Spleen (tissue), 11 donors: ENCODE results near the gene NCR3LG1. TPM values are rescaled to one million over a fixed set of nuclear protein-coding genes. Genes with fewer than 3 reads are reported as not detected.

Experiments
- DNase-seq: peaks from one replicate; pipeline ENCODE4 v3.0.0-alpha.2; 2020
- H3K27ac ChIP-seq, 8 donors: fragments of 200-600 bp; sonication (generic) in 7 of 8; 1 replicate in 4 of 8; 2 replicates in 4 of 8; pipeline versions ENCODE4 v1.5.0 to v1.8.0; 2016 to 2021; ENCODE audit warnings: inconsistent platforms in 4 of 8, mild to moderate bottlenecking in 4 of 8, moderate library complexity in 1 of 8
- H3K27me3 ChIP-seq, 7 donors: fragments of 200-600 bp; sonication (generic) in 6 of 7; replicated peaks in 1 of 7; 1 replicate in 4 of 7; 2 replicates in 3 of 7; pipeline versions ENCODE4 v1.5.0 to v1.8.0; 2016 to 2021; ENCODE audit warnings: inconsistent platforms in 3 of 7, mild to moderate bottlenecking in 1 of 7
- H3K36me3 ChIP-seq, 6 donors: fragments of 200-600 bp; sonication (generic) in 5 of 6; 1 replicate in 4 of 6; 2 replicates in 2 of 6; pipeline versions ENCODE4 v1.5.0 to v1.8.0; 2016 to 2021; ENCODE audit warnings: inconsistent platforms in 2 of 6
- H3K4me1 ChIP-seq, 6 donors: fragments of 200-600 bp; sonication (generic) in 5 of 6; 1 replicate in 3 of 6; 2 replicates in 3 of 6; pipeline versions ENCODE4 v1.5.0 to v1.8.0; 2016 to 2021; ENCODE audit warnings: inconsistent platforms in 3 of 6
- H3K4me3 ChIP-seq, 8 donors: fragments of 200-600 bp; sonication (generic) in 7 of 8; 1 replicate in 4 of 8; 2 replicates in 4 of 8; pipeline versions ENCODE4 v1.5.0 to v1.8.0; 2016 to 2021; ENCODE audit warnings: inconsistent platforms in 4 of 8, mild to moderate bottlenecking in 4 of 8, moderate library complexity in 2 of 8
- H3K9me3 ChIP-seq, 8 donors: fragments of 200-600 bp; sonication (generic) in 7 of 8; 1 replicate in 4 of 8; 2 replicates in 4 of 8; pipeline versions ENCODE4 v1.5.0 to v1.8.0; 2016 to 2021; ENCODE audit warnings: inconsistent platforms in 4 of 8
- POLR2A ChIP-seq, 3 donors: fragments of 450-650 bp; IDR thresholded peaks; one replicate each; pipeline ENCODE4 v1.5.1; 2017; ENCODE audit warnings: antibody characterized with exemption in 3 of 3, mild to moderate bottlenecking in 1 of 3
- POLR2AphosphoS5 ChIP-seq, 3 donors: sonication (generic); formaldehyde crosslinking; IDR thresholded peaks; one replicate each; pipeline ENCODE4 v1.5.1; 2017; ENCODE audit warnings: antibody characterized with exemption in 3 of 3
- WGBS, 5 donors: extraction: QIAGEN DNeasy Blood & Tissue Kit in 3 of 5; methylation state at CpG; one replicate each; pipeline versions ENCODE4 v1.1.5 to v1.1.7; 2013 to 2018; 5-methylcytosine and 5-hydroxymethylcytosine counted together
- intact Hi-C: fragments of 100-400 bp; cut with DNase I; formaldehyde crosslinking; loops from one replicate; pipeline ENCODE4 v1.15.0; 2023; ENCODE audit warnings: low total_unique reads
- polyA plus RNA-seq, 3 donors: library from polyadenylated mRNA; stranded (reverse); fragments of 200-250 nt; gene quantifications; one replicate each; pipeline ENCODE4 v1.2.1, GENCODE V29; 2013
- total RNA-seq, 7 donors: library from RNA; depleted of rRNA in 3 of 7; stranded (reverse); fragments of >200 nt in 3 of 7; fragmentation: NEBNext Ultra II Directional in 4 of 7; extraction: Animal tissue kit (Norgen Biotek cat#: 25700) in 4 of 7; gene quantifications; one replicate each; pipeline versions ENCODE4 v1.1.0 to v1.2.1, GENCODE V29; 2016 to 2021
- TF ChIP-seq, protein P1 (sequence below), 11 experiments: fragments of 200-600 bp in 7 of 11; fragments of 450-650 bp in 4 of 11; sonication (generic) in 4 of 11; IDR thresholded peaks in 8 of 11; conservative IDR thresholded peaks in 3 of 11; 1 replicate in 7 of 11; 2 replicates in 4 of 11; pipeline versions ENCODE4 v1.4.0 to v1.8.0; 2016 to 2021; ENCODE audit warnings: antibody characterized with exemption in 11 of 11, inconsistent platforms in 4 of 11, mild to moderate bottlenecking in 1 of 11
- donor health status: healthy with polysubstance abuse.
- donor health status: DM: no; HTN: no; CAD: no; lungs with moderate emphysema.
- donor health status: DM: no; HTN: no; CAD: no.
- donor health status: Bipolar disorder and iron deficiency.
- donor health status: healthy.
- donor health status: DM: no; HTN: no; CAD: no.
- donor health status: DM: yes; HTN: yes; CAD: no.

The NCR3LG1 gene
- total and polyA plus RNA-seq, 10 donors: 0.04 to 5.4 (median 1.8) TPM

DNA sequence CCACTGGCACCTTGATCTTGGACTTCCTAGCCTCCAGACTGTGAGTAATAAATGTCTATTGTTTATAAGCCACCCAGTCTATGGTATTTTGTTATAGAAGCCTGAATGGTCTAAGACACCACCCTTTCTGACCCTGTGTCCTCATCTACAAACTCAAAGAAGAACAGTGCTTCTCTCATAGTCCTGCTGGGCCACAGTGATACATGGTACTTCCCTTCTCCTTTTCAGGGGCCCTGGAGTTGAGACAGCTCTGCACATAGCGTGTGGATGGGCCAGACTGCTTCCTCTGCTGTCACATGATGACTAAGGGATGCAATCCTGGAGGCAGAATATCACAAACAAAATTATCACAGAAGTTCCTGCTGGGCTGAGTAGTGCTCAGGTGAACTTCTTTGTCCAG, 31.9 kb downstream of the NCR3LG1 start:
- no peak overlapping the region for H3K4me3 ChIP-seq
- H3K9me3 ChIP-seq: peaks cover 0 to 7% (median 6%) of the 10 kb centered on the region in 8 donors
- no peak for TF ChIP-seq POLR2A (IDR thresholded peaks at IDR 0.05)
- TF ChIP-seq POLR2AphosphoS5 (IDR thresholded peaks at IDR 0.05): no peak
- TF ChIP-seq, protein P1, sequence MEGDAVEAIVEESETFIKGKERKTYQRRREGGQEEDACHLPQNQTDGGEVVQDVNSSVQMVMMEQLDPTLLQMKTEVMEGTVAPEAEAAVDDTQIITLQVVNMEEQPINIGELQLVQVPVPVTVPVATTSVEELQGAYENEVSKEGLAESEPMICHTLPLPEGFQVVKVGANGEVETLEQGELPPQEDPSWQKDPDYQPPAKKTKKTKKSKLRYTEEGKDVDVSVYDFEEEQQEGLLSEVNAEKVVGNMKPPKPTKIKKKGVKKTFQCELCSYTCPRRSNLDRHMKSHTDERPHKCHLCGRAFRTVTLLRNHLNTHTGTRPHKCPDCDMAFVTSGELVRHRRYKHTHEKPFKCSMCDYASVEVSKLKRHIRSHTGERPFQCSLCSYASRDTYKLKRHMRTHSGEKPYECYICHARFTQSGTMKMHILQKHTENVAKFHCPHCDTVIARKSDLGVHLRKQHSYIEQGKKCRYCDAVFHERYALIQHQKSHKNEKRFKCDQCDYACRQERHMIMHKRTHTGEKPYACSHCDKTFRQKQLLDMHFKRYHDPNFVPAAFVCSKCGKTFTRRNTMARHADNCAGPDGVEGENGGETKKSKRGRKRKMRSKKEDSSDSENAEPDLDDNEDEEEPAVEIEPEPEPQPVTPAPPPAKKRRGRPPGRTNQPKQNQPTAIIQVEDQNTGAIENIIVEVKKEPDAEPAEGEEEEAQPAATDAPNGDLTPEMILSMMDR (IDR thresholded peaks at IDR 0.05 in 8 of 11, conservative IDR thresholded peaks at IDR 0.05 in 3 of 11): no peak
- intact Hi-C loops: no loop called here
- no peak overlapping the region for H3K27ac ChIP-seq
- H3K27me3 ChIP-seq: peaks cover 0 to 31% (median 0%) of the 10 kb centered on the region in 7 donors
- DNase-seq: no peak
- peaks cover 0 to 12% (median 0%) of the 10 kb centered on the region in 6 donors for H3K36me3 ChIP-seq
- 48 to 93% (median 70%) methylated on average over 1 of the region's 1 CpG for whole genome bisulfite sequencing, 5 donors
- peaks cover 0 to 20% (median 2%) of the 10 kb centered on the region in 6 donors for H3K4me1 ChIP-seq

DNA sequence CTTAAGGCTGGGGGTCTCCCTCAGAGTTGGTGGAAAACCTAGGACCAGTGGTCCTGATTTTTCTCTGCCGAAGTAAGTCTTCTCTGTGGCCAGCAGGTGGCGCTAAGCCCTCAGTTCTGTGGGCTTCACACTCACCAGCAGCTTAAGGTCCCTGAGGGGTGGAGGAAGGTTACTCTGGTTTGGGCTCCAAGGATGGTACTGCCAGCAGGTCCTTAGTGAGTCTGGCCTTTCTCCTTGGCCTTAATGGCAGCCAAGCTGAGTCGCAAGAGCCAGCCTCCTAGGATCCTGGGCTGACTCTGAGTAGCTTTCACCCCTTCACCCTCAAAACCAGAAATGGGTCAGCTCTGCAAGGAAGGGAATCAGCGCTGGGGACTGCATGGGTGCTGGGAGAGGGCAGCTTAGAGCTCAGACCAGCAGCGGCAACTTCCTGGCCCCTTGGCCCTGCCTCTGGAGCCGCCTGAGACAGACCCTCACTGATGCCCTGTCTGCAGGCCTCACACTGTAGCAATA, 32.5 kb downstream of the NCR3LG1 start:
- TF ChIP-seq, protein P1 (IDR thresholded peaks at IDR 0.05 in 8 of 11, conservative IDR thresholded peaks at IDR 0.05 in 3 of 11): peak; percentile 64 to 92 (median 85)
- TF ChIP-seq POLR2A (IDR thresholded peaks at IDR 0.05): no peak
- H3K9me3 ChIP-seq: peaks cover 0 to 2% (median under 1%) of the 10 kb centered on the region in 8 donors
- H3K36me3 ChIP-seq: peaks cover 0 to 6% (median 0%) of the 10 kb centered on the region in 6 donors
- peak; percentile 93 for DNase-seq
- 44 to 50% (median 48%) methylated on average over 6 of the region's 6 CpGs for WGBS, 5 donors
- H3K4me1 ChIP-seq: peaks cover 0 to 24% (median 6%) of the 10 kb centered on the region in 6 donors
- peaks cover 0 to 35% (median 0%) of the 10 kb centered on the region in 7 donors for H3K27me3 ChIP-seq
- intact Hi-C loops: loop anchor here (2.0 kb wide), 1 partner anchor 119 kb away; no protein-coding TSS in a partner anchor
- H3K4me3 ChIP-seq: no peak overlapping the region
- H3K27ac ChIP-seq: no peak overlapping the region

DNA sequence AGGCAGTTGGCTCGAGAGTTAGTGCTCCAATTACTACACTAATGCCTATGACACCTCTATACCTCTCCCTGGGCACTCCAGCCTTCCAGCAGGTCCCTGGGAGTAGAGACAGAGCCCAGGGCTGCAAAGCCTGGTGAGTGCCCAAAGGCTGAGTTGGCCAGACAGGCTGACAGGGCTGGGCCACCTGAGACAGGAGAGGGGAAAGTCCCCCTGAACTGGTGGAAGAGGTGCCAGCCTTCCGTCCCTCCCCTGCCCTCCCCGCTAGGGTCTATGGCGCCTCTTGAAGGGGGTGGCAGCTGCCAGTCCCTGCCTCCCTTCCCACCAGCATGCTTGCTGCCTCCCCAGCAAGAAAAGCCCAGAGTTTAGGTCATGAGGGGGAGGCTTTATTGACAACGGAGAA, 33.9 kb downstream of the NCR3LG1 start:
- Histone ChIP-seq H3K27ac (no peak overlapping the region), H3K27me3 (peaks cover 0 to 40% (median 0%) of the 10 kb centered on the region in 7 donors), H3K4me3 (no peak overlapping the region), H3K9me3 (no peaks in the 10 kb centered on the region), H3K4me1 (peaks cover 0 to 34% (median 12%) of the 10 kb centered on the region in 6 donors), H3K36me3 (no peaks in the 10 kb centered on the region)
- no peak for TF ChIP-seq POLR2AphosphoS5 (IDR thresholded peaks at IDR 0.05)
- TF ChIP-seq, protein P1 (IDR thresholded peaks at IDR 0.05 in 8 of 11, conservative IDR thresholded peaks at IDR 0.05 in 3 of 11): no peak
- TF ChIP-seq POLR2A (IDR thresholded peaks at IDR 0.05): no peak
- 80 to 92% (median 88%) methylated on average over 4 to 5 of the region's 5 CpGs for WGBS, 5 donors
- intact Hi-C loops: loop anchor here (2.0 kb wide), 1 partner anchor 117 kb away; no protein-coding TSS in a partner anchor
- DNase-seq: peak; percentile 69

DNA sequence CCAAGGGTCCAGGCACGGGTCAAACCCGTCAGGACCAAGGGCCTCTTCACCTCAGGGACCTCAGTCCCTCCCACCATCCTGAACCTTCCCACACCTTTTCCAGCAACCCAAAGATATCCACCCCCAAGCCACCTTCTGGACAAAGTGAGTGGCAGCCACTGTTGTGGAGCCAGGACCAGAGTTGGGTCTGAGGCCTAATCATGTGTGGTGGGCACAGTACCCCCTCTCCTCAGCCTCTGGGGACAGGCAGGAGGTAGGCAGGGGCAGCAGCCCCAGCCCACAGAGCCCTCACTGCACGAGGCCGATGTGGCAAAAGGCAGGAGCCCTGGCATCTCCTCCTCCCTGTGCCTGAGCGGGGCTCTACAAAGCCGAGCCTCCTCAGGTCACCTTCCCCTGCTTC, 34.3 kb downstream of the NCR3LG1 start:
- Histone ChIP-seq H3K4me1 (peaks cover 0 to 34% (median 12%) of the 10 kb centered on the region in 6 donors), H3K4me3 (no peak overlapping the region), H3K9me3 (no peaks in the 10 kb centered on the region), H3K36me3 (no peaks in the 10 kb centered on the region), H3K27me3 (peaks cover 0 to 40% (median 0%) of the 10 kb centered on the region in 7 donors), H3K27ac (no peak overlapping the region)
- no peak for DNase-seq
- 45 to 89% (median 79%) methylated on average over 2 to 6 of the region's 6 CpGs for WGBS, 5 donors
- no peak for TF ChIP-seq POLR2A (IDR thresholded peaks at IDR 0.05)
- TF ChIP-seq POLR2AphosphoS5 (IDR thresholded peaks at IDR 0.05): no peak
- TF ChIP-seq, protein P1 (IDR thresholded peaks at IDR 0.05 in 8 of 11, conservative IDR thresholded peaks at IDR 0.05 in 3 of 11): no peak
- intact Hi-C loops: loop anchor here (2.0 kb wide), 1 partner anchor 117 kb away; no protein-coding TSS in a partner anchor
